Retinal pigment epithelial cell (primary cell): ENCODE measurements around the gene ARID2.

ENCODE experiments used
- DNase-seq: peaks from one replicate; pipeline ENCODE4 v3.0.0-alpha.2; 2010; ENCODE audit warnings: low read depth
- H3K4me3 ChIP-seq: 2 replicates; pipeline ENCODE4 v1.5.1; 2011; ENCODE audit warnings: mild to moderate bottlenecking, low read length, control low read depth, moderate library complexity
- CTCF ChIP-seq: conservative IDR thresholded peaks from 2 replicates; pipeline ENCODE4 v1.5.1; 2011; ENCODE audit warnings: low read depth, low read length, control low read depth, inconsistent platforms

ARID2 gene, protein sequence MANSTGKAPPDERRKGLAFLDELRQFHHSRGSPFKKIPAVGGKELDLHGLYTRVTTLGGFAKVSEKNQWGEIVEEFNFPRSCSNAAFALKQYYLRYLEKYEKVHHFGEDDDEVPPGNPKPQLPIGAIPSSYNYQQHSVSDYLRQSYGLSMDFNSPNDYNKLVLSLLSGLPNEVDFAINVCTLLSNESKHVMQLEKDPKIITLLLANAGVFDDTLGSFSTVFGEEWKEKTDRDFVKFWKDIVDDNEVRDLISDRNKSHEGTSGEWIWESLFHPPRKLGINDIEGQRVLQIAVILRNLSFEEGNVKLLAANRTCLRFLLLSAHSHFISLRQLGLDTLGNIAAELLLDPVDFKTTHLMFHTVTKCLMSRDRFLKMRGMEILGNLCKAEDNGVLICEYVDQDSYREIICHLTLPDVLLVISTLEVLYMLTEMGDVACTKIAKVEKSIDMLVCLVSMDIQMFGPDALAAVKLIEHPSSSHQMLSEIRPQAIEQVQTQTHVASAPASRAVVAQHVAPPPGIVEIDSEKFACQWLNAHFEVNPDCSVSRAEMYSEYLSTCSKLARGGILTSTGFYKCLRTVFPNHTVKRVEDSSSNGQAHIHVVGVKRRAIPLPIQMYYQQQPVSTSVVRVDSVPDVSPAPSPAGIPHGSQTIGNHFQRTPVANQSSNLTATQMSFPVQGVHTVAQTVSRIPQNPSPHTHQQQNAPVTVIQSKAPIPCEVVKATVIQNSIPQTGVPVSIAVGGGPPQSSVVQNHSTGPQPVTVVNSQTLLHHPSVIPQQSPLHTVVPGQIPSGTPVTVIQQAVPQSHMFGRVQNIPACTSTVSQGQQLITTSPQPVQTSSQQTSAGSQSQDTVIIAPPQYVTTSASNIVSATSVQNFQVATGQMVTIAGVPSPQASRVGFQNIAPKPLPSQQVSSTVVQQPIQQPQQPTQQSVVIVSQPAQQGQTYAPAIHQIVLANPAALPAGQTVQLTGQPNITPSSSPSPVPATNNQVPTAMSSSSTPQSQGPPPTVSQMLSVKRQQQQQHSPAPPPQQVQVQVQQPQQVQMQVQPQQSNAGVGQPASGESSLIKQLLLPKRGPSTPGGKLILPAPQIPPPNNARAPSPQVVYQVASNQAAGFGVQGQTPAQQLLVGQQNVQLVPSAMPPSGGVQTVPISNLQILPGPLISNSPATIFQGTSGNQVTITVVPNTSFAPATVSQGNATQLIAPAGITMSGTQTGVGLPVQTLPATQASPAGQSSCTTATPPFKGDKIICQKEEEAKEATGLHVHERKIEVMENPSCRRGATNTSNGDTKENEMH (N-terminal part only)

GRCh38 chr12:45729233-45730083 lies at the start of gene ARID2:
TSS of gene ARID2 (plus strand) at chr12:45729706. CDS start at chr12:45729837, 131 bp downstream.
- H3K4me3 ChIP-seq: peak within 1 kb of the TSS; percentile 93
- DNase-seq: no peak
- TF ChIP-seq CTCF: no peak

GRCh38 chr12:45680362-45680761 lies 49.1 kb upstream of the ARID2 start:
- TF ChIP-seq CTCF: no peak
- H3K4me3 ChIP-seq: no peak overlapping the region
- DNase-seq: no peak

GRCh38 chr12:45681465-45681864 lies 48.0 kb upstream of the ARID2 start:
- DNase-seq: no peak
- TF ChIP-seq CTCF: no peak
- no peak overlapping the region for H3K4me3 ChIP-seq

DNA sequence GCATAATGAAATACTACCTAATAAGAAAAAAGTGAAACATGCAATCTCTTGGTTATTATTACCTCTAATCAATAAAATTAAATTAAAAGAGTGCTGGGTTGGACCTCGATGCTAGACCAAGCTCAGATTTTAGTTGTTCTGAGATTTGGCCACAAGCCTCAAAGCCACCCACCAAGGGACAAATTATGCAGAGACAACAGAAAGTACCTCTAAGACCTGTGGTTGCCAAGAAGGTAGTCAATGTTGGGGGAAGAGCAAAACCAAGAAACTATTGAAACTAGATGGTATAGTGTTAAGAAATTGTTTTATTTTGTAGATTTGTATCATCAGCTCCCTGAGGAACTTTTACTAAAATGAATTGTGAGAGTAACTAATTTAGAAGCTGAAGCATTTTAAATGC lies 43.8 kb upstream of the ARID2 start:
- TF ChIP-seq CTCF: no peak
- no peak overlapping the region for H3K4me3 ChIP-seq
- DNase-seq: no peak

DNA sequence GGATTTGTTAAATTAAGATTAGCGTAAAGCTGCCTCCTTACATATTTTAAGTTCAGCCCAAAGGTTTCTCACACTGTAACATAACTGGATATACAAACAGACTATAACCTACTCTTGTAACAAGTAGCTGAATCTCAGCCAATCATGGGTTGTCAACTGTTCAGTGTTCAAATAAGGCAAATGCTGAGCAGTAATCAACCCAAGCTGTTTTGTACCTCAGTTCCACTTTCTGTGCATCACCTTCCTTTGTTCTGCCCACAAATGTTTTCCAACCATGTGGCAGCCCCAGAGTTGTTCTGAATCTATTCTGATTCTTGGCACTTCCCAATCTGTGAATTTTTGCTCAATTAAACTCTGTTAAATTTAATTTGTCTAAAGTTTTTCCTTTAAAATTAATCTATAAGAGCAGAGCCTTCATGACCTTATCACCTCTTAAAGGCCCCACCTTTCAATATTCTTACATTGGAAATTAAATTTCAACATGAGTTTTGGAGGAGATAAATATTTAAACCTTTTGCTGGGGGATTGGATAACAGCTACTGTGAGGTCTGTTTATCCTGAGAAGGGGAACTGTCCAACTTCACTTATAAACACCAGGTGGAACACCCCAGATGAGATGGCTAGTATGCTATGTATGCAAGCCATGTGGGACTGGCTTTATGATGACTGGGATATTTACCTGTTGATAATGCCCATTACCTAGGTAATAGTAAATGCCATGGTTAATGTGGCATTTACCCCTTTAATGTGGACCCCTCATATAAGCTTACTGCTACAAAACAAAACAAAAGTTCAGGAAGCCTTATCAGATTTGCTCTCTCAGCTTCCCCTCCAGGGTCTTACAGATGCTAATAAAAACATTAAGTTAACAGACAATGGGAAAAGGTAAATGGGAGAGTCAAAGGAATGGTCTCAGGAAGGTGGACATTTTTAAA lies 42.2 kb upstream of the ARID2 start:
- DNase-seq: no peak
- TF ChIP-seq CTCF: no peak
- H3K4me3 ChIP-seq: no peak overlapping the region
